ENCODE data around the gene CELF1.

GRCh38 chr11:47512701-47513100, 40.2 kb downstream of the CELF1 start:
- TF ChIP-seq CTCF (CRISPR knock-in tag; IDR thresholded peaks at IDR 0.05) (no peak), HCFC1 (IDR thresholded peaks at IDR 0.05; ENCODE audit: low read depth, low read length) (no peak), ISL2 (CRISPR knock-in tag; IDR thresholded peaks at IDR 0.05) (no peak), KLF12 (CRISPR knock-in tag; IDR thresholded peaks at IDR 0.05; ENCODE audit: borderline replicate concordance) (no peak), SUZ12 (IDR thresholded peaks at IDR 0.05; ENCODE audit: low read depth, low read length) (no peak), ZBTB42 (CRISPR knock-in tag; IDR thresholded peaks at IDR 0.05) (no peak), ETV5 (CRISPR knock-in tag; IDR thresholded peaks at IDR 0.05; ENCODE audit: borderline replicate concordance) (no peak)
